Measurements from ENCODE around the gene BRINP1.

DNA sequence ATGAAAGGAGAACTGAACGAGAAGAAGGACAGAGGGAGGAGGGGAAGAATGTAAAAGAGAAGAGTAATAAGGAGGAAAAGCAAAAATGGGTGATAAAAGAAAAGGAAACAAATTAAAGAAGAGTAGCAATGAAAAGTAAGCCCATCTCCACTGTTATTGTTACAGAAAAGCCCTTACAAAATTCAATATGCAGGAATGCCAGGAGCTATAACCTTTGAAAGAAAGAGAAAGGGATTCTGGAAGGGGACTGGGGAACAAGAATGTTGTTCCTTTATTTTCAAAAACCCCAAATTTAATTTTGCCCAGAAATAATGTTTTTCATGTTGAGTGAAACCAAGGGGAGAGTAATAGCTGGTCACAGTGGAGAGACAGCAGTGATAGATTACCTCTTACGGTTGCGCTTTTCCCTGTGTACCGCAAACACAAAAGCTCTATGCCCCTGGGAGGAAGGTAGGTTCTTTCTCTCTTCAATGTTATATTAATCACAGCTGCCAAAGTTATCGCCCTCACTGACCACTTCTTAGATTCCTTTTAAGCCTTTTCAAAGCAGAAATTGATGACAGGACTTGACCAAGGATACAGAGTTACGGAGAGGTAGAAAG, 86.7 kb downstream of the BRINP1 start:
- TF ChIP-seq, protein P1, sequence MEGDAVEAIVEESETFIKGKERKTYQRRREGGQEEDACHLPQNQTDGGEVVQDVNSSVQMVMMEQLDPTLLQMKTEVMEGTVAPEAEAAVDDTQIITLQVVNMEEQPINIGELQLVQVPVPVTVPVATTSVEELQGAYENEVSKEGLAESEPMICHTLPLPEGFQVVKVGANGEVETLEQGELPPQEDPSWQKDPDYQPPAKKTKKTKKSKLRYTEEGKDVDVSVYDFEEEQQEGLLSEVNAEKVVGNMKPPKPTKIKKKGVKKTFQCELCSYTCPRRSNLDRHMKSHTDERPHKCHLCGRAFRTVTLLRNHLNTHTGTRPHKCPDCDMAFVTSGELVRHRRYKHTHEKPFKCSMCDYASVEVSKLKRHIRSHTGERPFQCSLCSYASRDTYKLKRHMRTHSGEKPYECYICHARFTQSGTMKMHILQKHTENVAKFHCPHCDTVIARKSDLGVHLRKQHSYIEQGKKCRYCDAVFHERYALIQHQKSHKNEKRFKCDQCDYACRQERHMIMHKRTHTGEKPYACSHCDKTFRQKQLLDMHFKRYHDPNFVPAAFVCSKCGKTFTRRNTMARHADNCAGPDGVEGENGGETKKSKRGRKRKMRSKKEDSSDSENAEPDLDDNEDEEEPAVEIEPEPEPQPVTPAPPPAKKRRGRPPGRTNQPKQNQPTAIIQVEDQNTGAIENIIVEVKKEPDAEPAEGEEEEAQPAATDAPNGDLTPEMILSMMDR (conservative IDR thresholded peaks at IDR 0.05; ENCODE audit: low read length): no peak
- no peak for TF ChIP-seq EZH2phosphoT487 (IDR thresholded peaks at IDR 0.05; ENCODE audit: borderline replicate concordance, low read depth, low read length)

Measured in OCI-LY7 (cell line).